Tibial artery (tissue), 4 donors: Measurements from ENCODE around the gene CXCL14.

Experiments used
- DNase-seq, 2 donors: peaks; one replicate each; pipeline ENCODE4 v3.0.0-alpha.2; 2019
- H3K27ac ChIP-seq, 2 donors: fragments of 200-600 bp; sonication (generic) in 1 of 2; 1 replicate in 1 of 2; 2 replicates in 1 of 2; pipeline ENCODE4 v1.5.1; 2018 to 2019; ENCODE audit warnings: mild to moderate bottlenecking in 1 of 2
- H3K27me3 ChIP-seq, 2 donors: fragments of 200-600 bp; sonication (generic) in 1 of 2; one replicate each; pipeline versions ENCODE4 v1.5.1 to v1.6.0; 2016 to 2019
- H3K36me3 ChIP-seq, 3 donors: fragments of 200-600 bp; sonication (generic) in 2 of 3; one replicate each; pipeline ENCODE4 v1.5.1; 2016 to 2019; ENCODE audit warnings: mild to moderate bottlenecking in 2 of 3
- H3K4me1 ChIP-seq, 4 donors: fragments of 200-600 bp; sonication (generic) in 2 of 4; 1 replicate in 3 of 4; 2 replicates in 1 of 4; pipeline ENCODE4 v1.5.1; 2016 to 2019
- H3K4me3 ChIP-seq, 2 donors: fragments of 200-600 bp; sonication (generic) in 1 of 2; 1 replicate in 1 of 2; 2 replicates in 1 of 2; pipeline ENCODE4 v1.5.1; 2018 to 2019; ENCODE audit warnings: mild to moderate bottlenecking in 2 of 2
- H3K9me3 ChIP-seq, 3 donors: fragments of 200-600 bp; sonication (generic) in 1 of 3; one replicate each; pipeline ENCODE4 v1.5.1; 2016 to 2019
- intact Hi-C: fragments of 100-400 bp; cut with DNase I; formaldehyde crosslinking; loops from one replicate; pipeline ENCODE4 v1.15.0; 2023; ENCODE audit warnings: low total_unique reads
- TF ChIP-seq, protein P1 (sequence below), 2 experiments: fragments of 200-600 bp in 1 of 2; fragments of 450-650 bp in 1 of 2; IDR thresholded peaks; one replicate each; pipeline ENCODE4 v1.5.1; 2017 to 2019; ENCODE audit warnings: antibody characterized with exemption in 2 of 2, mild to moderate bottlenecking in 1 of 2, moderate library complexity in 1 of 2

Gene CXCL14

GRCh38 chr5:135549413-135549812 lies 29.4 kb downstream of the CXCL14 start:
- no peak for DNase-seq
- Histone ChIP-seq H3K4me1 (peaks cover 0 to 3% (median 2%) of the 10 kb centered on the region in 4 donors), H3K36me3 (no peaks in the 10 kb centered on the region), H3K4me3 (no peak overlapping the region), H3K27ac (no peak overlapping the region), H3K9me3 (no peaks in the 10 kb centered on the region), H3K27me3 (peaks cover 0 to 69% of the 10 kb centered on the region in 2 donors)
- TF ChIP-seq, protein P1, sequence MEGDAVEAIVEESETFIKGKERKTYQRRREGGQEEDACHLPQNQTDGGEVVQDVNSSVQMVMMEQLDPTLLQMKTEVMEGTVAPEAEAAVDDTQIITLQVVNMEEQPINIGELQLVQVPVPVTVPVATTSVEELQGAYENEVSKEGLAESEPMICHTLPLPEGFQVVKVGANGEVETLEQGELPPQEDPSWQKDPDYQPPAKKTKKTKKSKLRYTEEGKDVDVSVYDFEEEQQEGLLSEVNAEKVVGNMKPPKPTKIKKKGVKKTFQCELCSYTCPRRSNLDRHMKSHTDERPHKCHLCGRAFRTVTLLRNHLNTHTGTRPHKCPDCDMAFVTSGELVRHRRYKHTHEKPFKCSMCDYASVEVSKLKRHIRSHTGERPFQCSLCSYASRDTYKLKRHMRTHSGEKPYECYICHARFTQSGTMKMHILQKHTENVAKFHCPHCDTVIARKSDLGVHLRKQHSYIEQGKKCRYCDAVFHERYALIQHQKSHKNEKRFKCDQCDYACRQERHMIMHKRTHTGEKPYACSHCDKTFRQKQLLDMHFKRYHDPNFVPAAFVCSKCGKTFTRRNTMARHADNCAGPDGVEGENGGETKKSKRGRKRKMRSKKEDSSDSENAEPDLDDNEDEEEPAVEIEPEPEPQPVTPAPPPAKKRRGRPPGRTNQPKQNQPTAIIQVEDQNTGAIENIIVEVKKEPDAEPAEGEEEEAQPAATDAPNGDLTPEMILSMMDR (IDR thresholded peaks at IDR 0.05): no peak
- intact Hi-C loops: no loop called here

DNA sequence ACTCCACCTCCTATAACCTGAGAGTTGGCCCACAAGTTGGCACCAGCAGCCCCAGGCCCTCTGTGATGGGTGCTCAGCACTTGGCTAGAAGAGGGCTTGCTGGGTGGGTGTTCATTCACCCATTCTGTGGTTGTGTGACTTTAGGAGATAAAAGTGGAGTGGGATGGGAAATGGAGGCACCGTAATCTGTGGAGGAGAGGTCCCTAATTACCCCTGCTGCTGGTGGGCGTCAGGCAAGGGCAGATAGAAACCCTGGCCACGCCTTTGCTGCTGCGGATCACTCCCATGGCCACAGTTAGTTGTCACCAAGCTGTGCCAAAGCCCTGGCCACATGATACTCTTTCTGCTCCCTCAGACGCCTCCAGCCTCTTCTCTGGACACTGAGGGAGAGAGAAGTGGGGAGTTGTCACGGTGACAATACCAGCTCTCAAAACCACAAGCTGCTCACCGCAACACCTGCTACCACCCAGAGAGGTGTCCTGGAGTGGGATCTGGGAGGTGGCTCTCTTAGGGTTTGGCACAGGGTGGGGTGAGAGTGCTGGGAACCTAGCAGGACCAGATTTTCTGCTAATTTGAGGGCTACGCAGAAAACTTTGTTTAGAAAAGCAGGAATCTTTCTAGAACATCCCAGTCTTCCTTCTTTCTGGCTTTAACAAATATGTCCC lies 31.1 kb downstream of the CXCL14 start:
- TF ChIP-seq, protein P1 (IDR thresholded peaks at IDR 0.05): no peak
- no peaks in the 10 kb centered on the region for H3K9me3 ChIP-seq
- H3K4me3 ChIP-seq: no peak overlapping the region
- peaks cover 0 to 17% (median 15%) of the 10 kb centered on the region in 4 donors for H3K4me1 ChIP-seq
- H3K36me3 ChIP-seq: no peaks in the 10 kb centered on the region
- intact Hi-C loops: no loop called here
- peaks cover 0 to 74% of the 10 kb centered on the region in 2 donors for H3K27me3 ChIP-seq
- H3K27ac ChIP-seq: no peak overlapping the region
- no peak for DNase-seq

GRCh38 chr5:135546912-135547311 lies 31.9 kb downstream of the CXCL14 start:
- no peaks in the 10 kb centered on the region for H3K36me3 ChIP-seq
- no peak overlapping the region for H3K27ac ChIP-seq
- peaks cover 0 to 17% (median 15%) of the 10 kb centered on the region in 4 donors for H3K4me1 ChIP-seq
- TF ChIP-seq, protein P1 (IDR thresholded peaks at IDR 0.05): no peak
- no peaks in the 10 kb centered on the region for H3K9me3 ChIP-seq
- intact Hi-C loops: no loop called here
- no peak for DNase-seq
- peaks cover 0 to 73% of the 10 kb centered on the region in 2 donors for H3K27me3 ChIP-seq
- H3K4me3 ChIP-seq: no peak overlapping the region

DNA sequence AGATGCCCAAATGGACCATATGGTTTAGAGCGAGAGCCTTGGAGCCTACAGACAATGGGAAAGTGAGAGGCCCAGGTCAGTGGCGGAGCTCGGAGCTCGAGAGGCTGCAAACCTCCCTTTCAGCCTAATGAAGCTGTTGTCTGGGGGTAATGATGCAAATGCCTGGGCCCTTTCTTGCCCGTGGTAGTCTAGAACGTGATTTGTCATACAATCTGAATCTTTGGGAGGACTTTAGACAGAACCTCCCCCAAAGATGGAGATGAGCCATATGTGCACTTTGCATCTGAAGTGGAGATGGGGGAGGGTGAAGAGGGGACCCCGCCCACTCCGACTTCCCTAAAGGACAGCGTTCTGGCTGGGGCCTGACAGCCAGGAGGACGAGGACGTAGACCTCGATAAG lies 32.7 kb downstream of the CXCL14 start:
- no peaks in the 10 kb centered on the region for H3K36me3 ChIP-seq
- intact Hi-C loops: no loop called here
- H3K4me1 ChIP-seq: peaks cover 0 to 17% (median 15%) of the 10 kb centered on the region in 4 donors
- peaks cover 0 to 79% of the 10 kb centered on the region in 2 donors for H3K27me3 ChIP-seq
- TF ChIP-seq, protein P1 (IDR thresholded peaks at IDR 0.05): no peak
- no peak overlapping the region for H3K27ac ChIP-seq
- no peak overlapping the region for H3K4me3 ChIP-seq
- H3K9me3 ChIP-seq: no peaks in the 10 kb centered on the region
- no peak for DNase-seq

DNA sequence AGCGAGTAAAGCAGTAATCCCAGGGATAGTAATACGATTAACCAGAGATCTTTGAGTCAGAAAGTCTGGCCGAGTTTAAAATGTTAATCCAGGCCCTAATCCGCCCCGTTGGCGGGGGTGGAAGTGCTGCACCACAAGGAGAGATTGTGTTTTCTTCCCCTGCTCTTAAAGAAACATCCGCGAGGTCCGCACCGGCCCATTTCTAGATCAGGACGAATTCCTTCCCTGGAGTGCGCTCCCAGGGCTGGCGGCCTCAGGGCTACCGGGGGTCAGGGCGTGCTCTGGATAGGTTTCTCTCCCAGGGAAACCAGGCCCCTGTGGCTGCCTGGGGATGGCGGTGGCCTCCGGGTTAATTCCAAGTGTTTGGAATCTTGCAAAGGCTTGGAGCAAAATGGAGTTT lies 33.7 kb downstream of the CXCL14 start:
- Histone ChIP-seq H3K27ac (no peak overlapping the region), H3K4me1 (peaks cover 0 to 17% (median 15%) of the 10 kb centered on the region in 4 donors), H3K36me3 (no peaks in the 10 kb centered on the region), H3K9me3 (no peaks in the 10 kb centered on the region), H3K4me3 (no peak overlapping the region), H3K27me3 (peaks cover 0 to 80% of the 10 kb centered on the region in 2 donors)
- TF ChIP-seq, protein P1 (IDR thresholded peaks at IDR 0.05): no peak
- intact Hi-C loops: no loop called here
- DNase-seq: no peak
